ENCODE results near the gene ZNF319. TPM values are rescaled to one million over a fixed set of nuclear protein-coding genes. Genes with fewer than 3 reads are reported as not detected.

Gene ZNF319
- polyA plus RNA-seq, 1 donor from 2014 or later, result 7.0 TPM

- Histone ChIP-seq H2AFZ (ENCODE audit: low read depth, low read length) (no peak overlapping the region), H3K9me2 (ENCODE audit: insufficient read depth, low read length) (no peaks in the 10 kb centered on the region), H3K79me2 (replicated peaks; ENCODE audit: insufficient read depth, low read length) (no peaks in the 10 kb centered on the region), H4K20me1 (ENCODE audit: insufficient read depth) (no peaks in the 10 kb centered on the region), H3F3A (ENCODE audit: insufficient read depth, low read length, poor library complexity, severe bottlenecking) (no peaks in the 10 kb centered on the region), H3K4me3 (ENCODE audit: low read length) (no peak overlapping the region), H3K9ac (ENCODE audit: low read length) (no peak overlapping the region), H3K9me3 (ENCODE audit: low read length) (no peaks in the 10 kb centered on the region), H3K27me3 (ENCODE audit: insufficient read depth, low read depth, low read length) (no peaks in the 10 kb centered on the region), H3K4me2 (ENCODE audit: low read length) (no peak overlapping the region), H3K27ac (ENCODE audit: low read length) (no peak overlapping the region), H3K36me3 (ENCODE audit: insufficient read depth, low read length) (no peaks in the 10 kb centered on the region)
- TF ChIP-seq POLR2AphosphoS5 (IDR thresholded peaks at IDR 0.05) (no peak), RAD21 (conservative IDR thresholded peaks at IDR 0.05) (no peak), REST (IDR thresholded peaks at IDR 0.05; ENCODE audit: borderline replicate concordance) (no peak), EZH2 (IDR thresholded peaks at IDR 0.05; ENCODE audit: borderline replicate concordance, insufficient read depth, low read length, poor library complexity, severe bottlenecking) (no peak), EP300 (conservative IDR thresholded peaks at IDR 0.05; ENCODE audit: poor library complexity, severe bottlenecking) (no peak), TAF1 (IDR thresholded peaks at IDR 0.05; ENCODE audit: low read depth) (no peak), SMC3 (conservative IDR thresholded peaks at IDR 0.05; ENCODE audit: poor library complexity) (no peak), MXI1 (conservative IDR thresholded peaks at IDR 0.05; ENCODE audit: poor library complexity, severe bottlenecking) (no peak)
- TF ChIP-seq, protein P1, sequence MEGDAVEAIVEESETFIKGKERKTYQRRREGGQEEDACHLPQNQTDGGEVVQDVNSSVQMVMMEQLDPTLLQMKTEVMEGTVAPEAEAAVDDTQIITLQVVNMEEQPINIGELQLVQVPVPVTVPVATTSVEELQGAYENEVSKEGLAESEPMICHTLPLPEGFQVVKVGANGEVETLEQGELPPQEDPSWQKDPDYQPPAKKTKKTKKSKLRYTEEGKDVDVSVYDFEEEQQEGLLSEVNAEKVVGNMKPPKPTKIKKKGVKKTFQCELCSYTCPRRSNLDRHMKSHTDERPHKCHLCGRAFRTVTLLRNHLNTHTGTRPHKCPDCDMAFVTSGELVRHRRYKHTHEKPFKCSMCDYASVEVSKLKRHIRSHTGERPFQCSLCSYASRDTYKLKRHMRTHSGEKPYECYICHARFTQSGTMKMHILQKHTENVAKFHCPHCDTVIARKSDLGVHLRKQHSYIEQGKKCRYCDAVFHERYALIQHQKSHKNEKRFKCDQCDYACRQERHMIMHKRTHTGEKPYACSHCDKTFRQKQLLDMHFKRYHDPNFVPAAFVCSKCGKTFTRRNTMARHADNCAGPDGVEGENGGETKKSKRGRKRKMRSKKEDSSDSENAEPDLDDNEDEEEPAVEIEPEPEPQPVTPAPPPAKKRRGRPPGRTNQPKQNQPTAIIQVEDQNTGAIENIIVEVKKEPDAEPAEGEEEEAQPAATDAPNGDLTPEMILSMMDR (IDR thresholded peaks at IDR 0.05; ENCODE audit: poor library complexity, severe bottlenecking), result no peak
Observed at GRCh38 chr16:58042001-58042885, 41.8 kb upstream of the ZNF319 start.

- Histone ChIP-seq H4K20me1 (ENCODE audit: insufficient read depth) (no peaks in the 10 kb centered on the region), H3K36me3 (ENCODE audit: insufficient read depth, low read length) (no peaks in the 10 kb centered on the region), H3K79me2 (replicated peaks; ENCODE audit: insufficient read depth, low read length) (no peaks in the 10 kb centered on the region), H3K4me2 (ENCODE audit: low read length) (no peak overlapping the region), H2AFZ (ENCODE audit: low read depth, low read length) (no peak overlapping the region), H3K9me2 (ENCODE audit: insufficient read depth, low read length) (no peaks in the 10 kb centered on the region), H3K4me3 (ENCODE audit: low read length) (no peak overlapping the region), H3K27ac (ENCODE audit: low read length) (no peak overlapping the region), H3F3A (ENCODE audit: insufficient read depth, low read length, poor library complexity, severe bottlenecking) (no peaks in the 10 kb centered on the region), H3K9me3 (ENCODE audit: low read length) (no peaks in the 10 kb centered on the region), H3K27me3 (ENCODE audit: insufficient read depth, low read depth, low read length) (no peaks in the 10 kb centered on the region), H3K9ac (ENCODE audit: low read length) (no peak overlapping the region)
- TF ChIP-seq TAF1 (IDR thresholded peaks at IDR 0.05; ENCODE audit: low read depth) (no peak), RAD21 (conservative IDR thresholded peaks at IDR 0.05) (no peak), MXI1 (conservative IDR thresholded peaks at IDR 0.05; ENCODE audit: poor library complexity, severe bottlenecking) (no peak)
Observed at GRCh38 chr16:58041628-58041955, 41.1 kb upstream of the ZNF319 start.

All from neural cell (in vitro differentiated cells).